Activated T-helper 1 cell treated with anti-CD3 and anti-CD28 coated beads, Interleukin-12 subunit alpha, Interleukin-12 subunit beta, Interleukin-2, Interleukin-4 antibody, amounts not matched to agents 30 ng/mL and 10 ng/mL and 1 ng/mL, durations not matched to agents 14 hours and 24 hours and 36 hours (primary cell): ENCODE results near the gene IPP. TPM values are rescaled to one million over a fixed set of nuclear protein-coding genes. Genes with fewer than 3 reads are reported as not detected.
"Not testable (repeated sequence)": the region's sequence is repeated elsewhere in the genome, so short reads cannot be mapped to it uniquely, and the experiment has no call there.

Experiments
- DNase-seq: peaks from one replicate; pipeline ENCODE4 v3.0.0; 2021; ENCODE audit warnings: low spot score
- H3K27ac Mint-ChIP-seq: one replicate; pipeline ENCODE4 v1.8.0; 2021; ENCODE audit warnings: mild to moderate bottlenecking, mixed read lengths
- H3K27me3 Mint-ChIP-seq: one replicate; pipeline ENCODE4 v1.8.0; 2022; ENCODE audit warnings: mild to moderate bottlenecking, moderate library complexity, mixed read lengths; ENCODE audit not compliant: insufficient read depth
- H3K36me3 Mint-ChIP-seq: one replicate; pipeline ENCODE4 v1.8.0; 2021; ENCODE audit warnings: low read depth, mixed read lengths
- H3K4me1 Mint-ChIP-seq: one replicate; pipeline ENCODE4 v1.8.0; 2021; ENCODE audit warnings: low read depth, mixed read lengths
- H3K4me3 Mint-ChIP-seq: one replicate; pipeline ENCODE4 v1.8.0; 2021; ENCODE audit warnings: mild to moderate bottlenecking, moderate library complexity, mixed read lengths
- H3K9me3 Mint-ChIP-seq: one replicate; pipeline ENCODE4 v1.8.0; 2021; ENCODE audit warnings: mixed read lengths
- intact Hi-C: fragments of 100-400 bp; cut with micrococcal nuclease; formaldehyde crosslinking; loops from one replicate; pipeline ENCODE4 v1.15.1; 2024
- total RNA-seq: library from RNA; stranded (reverse); gene quantifications from 2 replicates; pipeline ENCODE4 v1.2.3, GENCODE V29; 2022

Gene IPP
- total RNA-seq, 1 donor from 2014 or later: 13.9 TPM

DNA sequence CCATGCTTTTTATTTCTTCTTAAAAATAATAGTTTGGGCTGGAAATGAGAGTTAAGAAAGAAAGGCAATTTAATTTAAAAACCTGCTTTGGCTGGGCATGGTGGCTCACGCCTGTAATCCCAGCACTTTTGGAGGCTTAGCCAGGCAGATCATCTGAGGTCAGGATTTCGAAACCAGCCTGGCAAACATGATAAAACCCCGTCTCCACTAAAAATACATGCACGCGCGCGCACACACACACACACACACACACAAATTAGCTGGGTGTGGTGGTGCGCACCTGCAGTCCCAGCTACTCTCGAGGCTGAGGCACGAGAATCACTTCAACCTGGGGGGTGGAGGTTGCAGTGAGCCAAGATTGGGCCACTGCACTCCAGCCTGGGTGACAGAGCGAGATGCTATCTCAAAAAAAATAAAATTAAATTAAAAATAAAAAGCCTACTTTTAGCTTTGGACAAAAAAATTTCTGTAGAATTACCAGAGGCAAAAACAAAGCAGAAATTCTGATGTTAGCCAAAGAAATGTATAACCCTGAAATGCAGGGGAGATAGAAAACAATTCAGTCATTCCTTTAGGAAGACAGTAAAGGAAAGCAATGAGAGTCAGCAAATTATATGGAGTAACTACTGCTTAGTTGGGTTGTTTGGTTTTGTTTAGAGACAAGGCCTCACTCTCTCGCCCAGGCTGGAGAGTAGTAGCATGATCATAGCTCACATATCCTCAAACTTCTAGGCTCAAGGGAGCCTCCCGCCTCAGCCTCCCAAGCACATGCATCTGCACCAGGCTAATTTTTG, 15.7 kb upstream of the IPP start:
- no peak overlapping the region for H3K27ac Mint-ChIP-seq
- H3K4me3 Mint-ChIP-seq: no peak overlapping the region
- H3K27me3 Mint-ChIP-seq: peaks cover 13% of the 10 kb centered on the region
- DNase-seq: no peak
- no peaks in the 10 kb centered on the region for H3K9me3 Mint-ChIP-seq
- H3K4me1 Mint-ChIP-seq: no peaks in the 10 kb centered on the region
- H3K36me3 Mint-ChIP-seq: no peaks in the 10 kb centered on the region
- intact Hi-C loops: no loop called here

DNA sequence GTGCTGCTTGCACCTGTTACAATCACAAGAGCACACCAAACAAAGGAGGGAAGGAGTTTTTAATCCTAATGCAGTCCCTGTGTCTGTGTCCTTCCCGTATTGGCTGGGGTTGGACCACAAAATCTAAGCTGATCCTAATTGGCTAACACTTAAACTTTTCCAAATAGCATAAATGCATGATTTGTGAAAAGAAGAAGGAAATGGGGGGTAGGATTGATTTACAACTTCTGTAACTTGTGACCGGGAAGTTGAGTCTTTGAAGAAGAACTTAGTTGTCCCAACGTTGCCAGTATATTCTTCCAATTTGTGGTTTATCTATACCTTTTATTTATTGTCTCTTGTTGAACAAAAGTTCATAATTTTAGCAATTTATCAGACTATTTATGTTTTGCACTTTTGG, 11.8 kb upstream of the IPP start:
- no peaks in the 10 kb centered on the region for H3K36me3 Mint-ChIP-seq
- peaks cover 13% of the 10 kb centered on the region for H3K27me3 Mint-ChIP-seq

DNA sequence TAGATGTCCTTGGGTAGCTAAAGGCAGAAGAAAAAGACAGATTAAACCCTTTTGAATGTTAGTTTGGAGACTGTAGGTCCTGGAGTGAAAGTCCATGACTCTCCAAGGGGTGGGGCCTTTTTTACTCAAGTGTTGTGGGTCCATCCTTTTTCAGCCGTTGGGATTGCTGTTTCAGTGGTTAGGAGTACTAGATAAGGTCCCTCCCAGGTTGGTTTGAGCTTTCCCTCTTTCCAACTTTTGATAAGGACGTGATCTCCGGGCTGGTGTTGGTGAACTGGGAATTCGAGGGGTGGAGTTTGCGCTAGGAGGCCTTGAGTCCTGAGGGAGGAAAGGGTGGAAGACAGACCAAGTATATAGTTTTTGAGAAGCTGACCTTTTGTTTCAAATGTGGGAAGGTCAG, 5.2 kb upstream of the IPP start:
- DNase-seq: no peak
- peaks cover 6% of the 10 kb centered on the region for H3K27me3 Mint-ChIP-seq
- H3K27ac Mint-ChIP-seq: no peak overlapping the region
- H3K4me3 Mint-ChIP-seq: no peak overlapping the region
- H3K4me1 Mint-ChIP-seq: no peaks in the 10 kb centered on the region
- H3K9me3 Mint-ChIP-seq: peaks cover 10% of the 10 kb centered on the region
- H3K36me3 Mint-ChIP-seq: peaks cover 2% of the 10 kb centered on the region
- intact Hi-C loops: no loop called here

More for the DNA sequence above, 11.8 kb upstream of the IPP start:
- Mint-ChIP-seq H3K27ac (no peak overlapping the region), H3K9me3 (no peaks in the 10 kb centered on the region), H3K4me1 (no peaks in the 10 kb centered on the region), H3K4me3 (no peak overlapping the region)
- DNase-seq: no peak
- intact Hi-C loops: no loop called here

- H3K4me3 Mint-ChIP-seq: no peak overlapping the region
- H3K27ac Mint-ChIP-seq: no peak overlapping the region
- intact Hi-C loops: loop anchor here (5.0 kb wide), 2 partner anchors 379 to 741 kb away; partner anchors contain the start of genes HECTD3, PIK3R3 and UROD
Measured at GRCh38 chr1:45753248-45754037, 3.0 kb upstream of the IPP start.

GRCh38 chr1:45752441-45753052, 2.1 kb upstream of the IPP start:
- H3K4me1 Mint-ChIP-seq: peaks cover 10% of the 10 kb centered on the region
- no peak for DNase-seq
- peak overlapping the region; percentile 9 for H3K4me3 Mint-ChIP-seq
- H3K36me3 Mint-ChIP-seq: peaks cover 2% of the 10 kb centered on the region
- peaks cover 3% of the 10 kb centered on the region for H3K27me3 Mint-ChIP-seq
- H3K9me3 Mint-ChIP-seq: peaks cover 10% of the 10 kb centered on the region
- no peak overlapping the region for H3K27ac Mint-ChIP-seq
- intact Hi-C loops: loop anchor here (5.0 kb wide), 2 partner anchors 380 to 740 kb away; partner anchors contain the start of genes HECTD3, PIK3R3 and UROD

More at GRCh38 chr1:45753248-45754037, 3.0 kb upstream of the IPP start:
- H3K4me1 Mint-ChIP-seq: peaks cover 10% of the 10 kb centered on the region
- DNase-seq: no peak
- peaks cover 2% of the 10 kb centered on the region for H3K36me3 Mint-ChIP-seq
- H3K27me3 Mint-ChIP-seq: peaks cover 6% of the 10 kb centered on the region
- H3K9me3 Mint-ChIP-seq: peaks cover 10% of the 10 kb centered on the region

GRCh38 chr1:45752014-45752413, 1.6 kb upstream of the IPP start:
- Mint-ChIP-seq H3K4me1 (peaks cover 10% of the 10 kb centered on the region), H3K27ac (no peak overlapping the region), H3K9me3 (peaks cover 10% of the 10 kb centered on the region), H3K4me3 (no peak overlapping the region), H3K36me3 (peaks cover 2% of the 10 kb centered on the region), H3K27me3 (peaks cover 3% of the 10 kb centered on the region)
- intact Hi-C loops: loop anchor here (5.0 kb wide), 2 partner anchors 380 to 740 kb away; partner anchors contain the start of genes HECTD3, PIK3R3 and UROD
- DNase-seq: no peak

DNA sequence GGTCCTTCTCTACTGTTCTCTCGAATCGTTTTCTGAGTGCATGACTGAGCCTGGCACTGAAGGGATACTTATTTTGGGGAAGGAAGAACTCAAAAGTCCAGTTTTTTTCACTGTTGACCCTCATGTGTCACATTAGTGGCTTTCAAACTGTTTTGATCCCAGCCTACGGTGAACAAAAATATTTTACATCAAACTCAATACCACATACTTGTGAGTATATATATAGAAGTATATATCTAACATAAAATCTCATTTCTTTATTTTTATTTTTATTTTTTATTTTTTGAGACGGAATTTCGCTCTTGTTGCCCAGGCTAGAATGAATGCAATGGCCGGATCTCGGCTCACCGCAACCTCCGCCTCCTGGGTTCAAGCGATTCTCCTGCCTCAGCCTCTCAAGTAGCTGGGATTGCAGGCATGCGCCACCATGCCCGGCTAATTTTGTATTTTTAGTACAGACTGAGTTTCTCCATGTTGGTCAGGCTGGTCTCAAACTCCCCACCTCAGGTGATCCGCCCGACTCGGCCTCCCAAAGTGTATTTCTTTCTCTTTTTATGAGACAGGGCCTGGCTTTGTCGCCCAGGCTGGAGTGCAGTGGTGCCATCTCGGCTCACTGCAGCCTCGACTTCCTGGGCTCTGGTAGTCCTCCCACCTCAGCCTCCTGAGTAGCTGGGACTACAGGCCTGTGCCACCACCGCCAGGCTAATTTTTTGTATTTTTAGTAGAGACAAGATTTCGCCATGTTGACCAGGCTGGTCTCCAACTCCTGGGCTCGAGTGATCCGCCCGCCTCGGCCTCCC, 786 bp upstream of the IPP start:
- H3K36me3 Mint-ChIP-seq, H3K27me3 Mint-ChIP-seq, H3K4me1 Mint-ChIP-seq, DNase-seq: not testable (repeated sequence)
- Mint-ChIP-seq H3K4me3 (peak overlapping the region; percentile 98), H3K9me3 (peaks cover 10% of the 10 kb centered on the region), H3K27ac (peak overlapping the region; percentile 96)
- intact Hi-C loops: loop anchor here (2.0 to 5.0 kb wide), 5 partner anchors 92 to 739 kb away; partner anchors contain the start of genes HECTD3, PIK3R3, RAD54L and TESK2

GRCh38 chr1:45746922-45747321, 3.5 kb downstream of the IPP start:
- H3K9me3 Mint-ChIP-seq: no peaks in the 10 kb centered on the region
- no peak overlapping the region for H3K4me3 Mint-ChIP-seq
- H3K27ac Mint-ChIP-seq: no peak overlapping the region
- peaks cover 2% of the 10 kb centered on the region for H3K36me3 Mint-ChIP-seq
- intact Hi-C loops: no loop called here
- no peaks in the 10 kb centered on the region for H3K27me3 Mint-ChIP-seq
- peaks cover 10% of the 10 kb centered on the region for H3K4me1 Mint-ChIP-seq
- DNase-seq: no peak

GRCh38 chr1:45739641-45740156, 10.8 kb downstream of the IPP start:
- H3K4me3 Mint-ChIP-seq, intact Hi-C loops, H3K9me3 Mint-ChIP-seq, H3K27ac Mint-ChIP-seq, H3K4me1 Mint-ChIP-seq, DNase-seq, H3K27me3 Mint-ChIP-seq: not testable (repeated sequence)
- peaks cover 11% of the 10 kb centered on the region for H3K36me3 Mint-ChIP-seq

- Mint-ChIP-seq H3K4me3 (no peak overlapping the region), H3K27me3 (no peaks in the 10 kb centered on the region), H3K9me3 (no peaks in the 10 kb centered on the region), H3K36me3 (peaks cover 11% of the 10 kb centered on the region), H3K27ac (no peak overlapping the region), H3K4me1 (peaks cover 5% of the 10 kb centered on the region)
- intact Hi-C loops: no loop called here
- no peak for DNase-seq
Measured at GRCh38 chr1:45739137-45739536, 11.3 kb downstream of the IPP start.

- Mint-ChIP-seq H3K4me3 (no peak overlapping the region), H3K4me1 (peaks cover 5% of the 10 kb centered on the region), H3K27me3 (no peaks in the 10 kb centered on the region), H3K9me3 (no peaks in the 10 kb centered on the region), H3K27ac (no peak overlapping the region), H3K36me3 (peaks cover 2% of the 10 kb centered on the region)
- intact Hi-C loops: no loop called here
- DNase-seq: no peak
Measured at GRCh38 chr1:45730780-45731319, 19.6 kb downstream of the IPP start.
